ENCODE data around the gene IFITM1. TPM values are rescaled to one million over a fixed set of nuclear protein-coding genes. Genes with fewer than 3 reads are reported as not detected.

Gene IFITM1
- total RNA-seq, 1 donor from 2014 or later: 21.2 TPM

- Mint-ChIP-seq H3K4me1 (peaks cover 39% of the 10 kb centered on the region), H3K36me3 (ENCODE audit: low read depth) (no peaks in the 10 kb centered on the region), H3K9me3 (no peaks in the 10 kb centered on the region), H3K27me3 (no peaks in the 10 kb centered on the region), H3K4me3 (no peak overlapping the region), H3K27ac (peak overlapping the region; percentile 78)
- ChIA-PET CTCF (no interaction called here), POLR2A (interaction anchor here (0.5 to 0.6 kb wide), 2 partner anchors 9 to 67 kb away, joined by 3 to 7 read pairs; no protein-coding TSS in a partner anchor)
- no peak for ATAC-seq (ENCODE audit: low read depth)
- intact Hi-C loops (cut with micrococcal nuclease): loop anchor here (2.0 kb wide), 1 partner anchor 38 kb away; the partner anchor contains the start of gene IFITM1
- no peak for DNase-seq
- no peak for TF ChIP-seq CTCF (IDR thresholded peaks at IDR 0.05)
Measured at GRCh38 chr11:352456-353031, 38.7 kb downstream of the IFITM1 start.

- peaks cover 35% of the 10 kb centered on the region for H3K4me1 Mint-ChIP-seq
- ChIA-PET CTCF (interaction anchor here (3.8 kb wide), 1 partner anchor 102 kb away, joined by 26 read pairs; no protein-coding TSS in a partner anchor), POLR2A (interaction anchor here (0.9 to 1.4 kb wide), 2 partner anchors 27 to 36 kb away, joined by 4 read pairs; no protein-coding TSS in a partner anchor)
- H3K27ac Mint-ChIP-seq: peak overlapping the region; percentile 78
- H3K27me3 Mint-ChIP-seq: no peaks in the 10 kb centered on the region
- H3K4me3 Mint-ChIP-seq: peak overlapping the region; percentile 25
- DNase-seq: no peak
- no peaks in the 10 kb centered on the region for H3K9me3 Mint-ChIP-seq
- no peak for TF ChIP-seq CTCF (IDR thresholded peaks at IDR 0.05)
- intact Hi-C loops (cut with micrococcal nuclease): loop anchor here (2.0 kb wide), 1 partner anchor 39 kb away; the partner anchor contains the start of gene IFITM1
- no peaks in the 10 kb centered on the region for H3K36me3 Mint-ChIP-seq (ENCODE audit: low read depth)
- no peak for ATAC-seq (ENCODE audit: low read depth)
Measured at GRCh38 chr11:353179-353873, 39.5 kb downstream of the IFITM1 start.

GRCh38 chr11:355581-356458, 42.0 kb downstream of the IFITM1 start:
- ChIA-PET CTCF (interaction anchor here (0.7 to 3.8 kb wide), 9 partner anchors 10 to 105 kb away, joined by 3 to 26 read pairs (median 3); partner anchors contain the start of gene NLRP6), POLR2A (interaction anchor here (0.6 to 3.0 kb wide), 38 partner anchors 8 to 476 kb away, joined by 3 to 38 read pairs (median 4); partner anchors contain the start of genes BET1L, IFITM1, IFITM2 and LRRC56)
- Mint-ChIP-seq H3K4me3 (peak overlapping the region; percentile 77), H3K27ac (peak overlapping the region; percentile 90), H3K9me3 (no peaks in the 10 kb centered on the region), H3K36me3 (ENCODE audit: low read depth) (no peaks in the 10 kb centered on the region), H3K4me1 (peaks cover 26% of the 10 kb centered on the region), H3K27me3 (no peaks in the 10 kb centered on the region)
- peak; percentile 70 for DNase-seq
- peak; percentile 72 for ATAC-seq (ENCODE audit: low read depth)
- intact Hi-C loops (cut with micrococcal nuclease): loop anchor here (1.0 kb wide), 4 partner anchors 51 to 149 kb away; partner anchors contain the start of genes BET1L and RIC8A
- TF ChIP-seq CTCF (IDR thresholded peaks at IDR 0.05): no peak

GRCh38 chr11:356610-357009, 42.8 kb downstream of the IFITM1 start:
- POLR2A ChIA-PET: interaction anchor here (1.7 to 3.0 kb wide), 7 partner anchors 27 to 149 kb away, joined by 4 to 38 read pairs (median 21); partner anchors contain the start of genes BET1L and RIC8A
- intact Hi-C loops (cut with micrococcal nuclease): loop anchor here (1.0 kb wide), 3 partner anchors 51 to 106 kb away; no protein-coding TSS in a partner anchor
- no peak for TF ChIP-seq CTCF (IDR thresholded peaks at IDR 0.05)
- H3K27ac Mint-ChIP-seq: no peak overlapping the region
- no peak overlapping the region for H3K4me3 Mint-ChIP-seq
- H3K9me3 Mint-ChIP-seq: no peaks in the 10 kb centered on the region
- no peaks in the 10 kb centered on the region for H3K27me3 Mint-ChIP-seq
- ATAC-seq (ENCODE audit: low read depth) (no peak), DNase-seq (no peak)
- no peaks in the 10 kb centered on the region for H3K36me3 Mint-ChIP-seq (ENCODE audit: low read depth)
- peaks cover 24% of the 10 kb centered on the region for H3K4me1 Mint-ChIP-seq
- CTCF ChIA-PET: interaction anchor here (1.4 to 3.8 kb wide), 3 partner anchors 51 to 105 kb away, joined by 3 to 26 read pairs (median 12); no protein-coding TSS in a partner anchor

Data from activated B cell treated with CpG ODN at 0.5 μM for 24 hours (primary cell).